GM15510 (cell line): ENCODE results near the gene TMEM184A.

ENCODE experiments used
- POLR2A ChIP-seq: IDR thresholded peaks from 3 replicates; pipeline ENCODE4 v1.6.1; 2011; ENCODE audit warnings: borderline replicate concordance; ENCODE audit not compliant: insufficient read length; ENCODE audit errors: extremely low read depth

TMEM184A gene

GRCh38 chr7:1503390-1503789 lies 52.6 kb downstream of the TMEM184A start:
- TF ChIP-seq POLR2A = no peak

GRCh38 chr7:1502845-1503244 lies 53.2 kb downstream of the TMEM184A start:
- no peak for TF ChIP-seq POLR2A

DNA sequence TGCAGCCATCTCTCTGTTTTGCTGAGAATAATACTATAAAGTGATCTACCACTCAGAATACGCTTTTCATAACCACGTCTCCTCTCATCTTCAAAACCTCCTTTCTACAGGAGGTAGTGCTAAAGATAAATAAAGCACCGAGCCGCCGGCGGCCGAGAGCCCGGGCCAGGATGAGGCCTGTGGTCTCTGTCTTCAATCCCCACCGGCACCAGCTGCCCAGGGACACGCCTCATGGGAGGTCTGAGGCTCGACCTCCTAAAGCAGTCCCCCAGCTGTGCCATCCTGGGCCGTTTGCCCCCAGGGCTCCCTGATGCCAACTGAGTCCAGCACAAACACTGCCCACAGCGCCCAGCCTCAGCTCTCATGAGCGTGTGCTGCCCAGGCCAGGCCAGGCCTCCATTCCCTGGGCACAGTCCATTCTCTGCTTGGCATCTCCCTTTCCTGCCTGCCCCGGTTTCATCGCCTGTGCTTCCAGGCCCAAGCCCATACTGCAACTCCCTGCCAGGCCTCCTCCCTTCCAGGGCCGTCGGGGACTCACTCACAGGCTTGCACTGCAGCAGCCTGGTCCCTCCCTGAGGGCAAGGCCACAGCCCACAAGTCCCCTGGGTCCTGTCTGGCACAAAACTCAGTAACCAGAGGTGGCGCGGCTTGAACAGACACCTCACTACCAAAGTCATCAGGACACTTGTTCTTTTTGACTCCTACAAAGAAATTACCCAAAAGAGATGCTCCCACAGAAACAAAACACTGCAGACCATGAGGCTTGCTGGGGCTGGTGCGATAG lies 54.3 kb downstream of the TMEM184A start:
- TF ChIP-seq POLR2A = no peak

- no peak for TF ChIP-seq POLR2A
Measured at GRCh38 chr7:1500064-1500807, 55.8 kb downstream of the TMEM184A start.

GRCh38 chr7:1499367-1500029 lies 56.5 kb downstream of the TMEM184A start:
- TF ChIP-seq POLR2A = no peak

DNA sequence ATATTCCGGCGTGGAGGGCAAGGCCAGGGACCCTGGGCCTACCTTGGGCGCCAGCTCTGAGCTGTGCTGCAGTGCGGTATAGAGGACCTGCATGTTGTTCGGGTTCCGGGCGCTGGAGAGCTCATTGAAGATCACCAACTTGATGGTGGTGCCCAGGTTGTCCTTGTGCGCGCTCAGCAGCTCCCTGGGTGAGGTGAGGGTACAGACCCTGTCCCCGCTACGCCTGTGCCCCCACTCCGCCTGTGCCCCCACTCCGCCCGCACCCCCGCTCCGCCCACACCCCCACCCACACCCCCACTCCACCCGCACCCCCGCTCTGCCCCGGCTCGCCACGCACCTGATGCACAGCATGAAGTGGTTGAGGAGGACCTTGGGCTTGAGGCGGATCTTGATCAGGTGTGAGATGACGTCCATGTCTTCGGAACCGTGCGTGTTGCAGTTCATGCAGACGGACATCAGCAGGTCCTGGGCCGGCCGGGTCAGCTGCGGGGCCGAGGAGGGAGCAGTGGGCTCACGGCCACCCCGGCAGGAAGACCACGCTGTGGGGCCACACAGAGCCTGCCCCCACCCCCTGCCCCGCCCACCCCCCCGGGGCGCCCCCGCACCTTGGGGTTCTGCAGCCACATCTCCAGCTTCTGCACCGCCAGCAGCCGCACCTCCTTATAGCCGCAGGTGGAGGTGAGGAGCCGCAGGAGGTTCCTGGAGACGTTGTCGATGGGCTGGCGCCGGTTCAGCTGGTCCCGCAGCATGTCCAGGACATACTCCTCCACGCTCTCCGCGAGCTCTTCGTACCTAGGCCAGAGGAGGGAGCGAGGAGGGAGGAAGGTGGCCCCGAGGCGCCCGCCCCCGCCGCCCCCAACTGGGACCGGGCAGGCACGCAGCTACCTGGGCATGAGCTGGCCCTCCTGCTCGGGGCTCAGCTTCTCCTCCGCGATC lies 57.4 kb downstream of the TMEM184A start:
- TF ChIP-seq POLR2A = no peak

DNA sequence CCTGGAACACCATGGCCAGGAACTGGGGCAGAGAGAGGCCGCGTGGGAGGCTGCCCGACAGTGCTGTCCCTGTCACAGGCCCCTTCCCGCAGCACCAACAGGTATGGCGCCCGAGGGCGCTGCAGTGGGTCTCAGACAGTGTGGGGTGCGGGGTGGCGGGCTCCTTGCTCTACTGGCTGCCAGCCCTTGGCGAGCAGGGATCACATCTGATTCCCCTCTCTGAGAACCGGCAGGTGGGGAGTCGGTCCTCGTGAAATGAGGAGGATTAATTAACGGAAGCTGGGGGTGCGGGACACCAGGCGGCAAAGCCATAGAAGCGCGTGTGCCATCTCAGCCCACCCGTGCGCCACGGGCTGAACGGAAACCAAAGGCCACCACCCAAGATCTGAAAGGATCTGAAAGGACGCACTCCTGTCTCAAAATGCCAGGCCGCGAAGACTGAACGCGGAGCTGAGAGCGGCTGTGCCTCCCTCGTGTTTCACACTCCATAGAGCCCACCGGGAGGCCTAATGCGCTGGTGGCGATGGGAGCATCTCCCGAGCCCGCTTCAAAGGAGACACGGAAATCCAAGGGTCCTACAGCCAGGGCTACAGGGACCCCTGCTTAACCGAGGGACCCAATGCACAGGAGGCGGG lies 58.6 kb downstream of the TMEM184A start:
- no peak for TF ChIP-seq POLR2A

GRCh38 chr7:1496531-1497292 lies 59.3 kb downstream of the TMEM184A start:
- TF ChIP-seq POLR2A = no peak

DNA sequence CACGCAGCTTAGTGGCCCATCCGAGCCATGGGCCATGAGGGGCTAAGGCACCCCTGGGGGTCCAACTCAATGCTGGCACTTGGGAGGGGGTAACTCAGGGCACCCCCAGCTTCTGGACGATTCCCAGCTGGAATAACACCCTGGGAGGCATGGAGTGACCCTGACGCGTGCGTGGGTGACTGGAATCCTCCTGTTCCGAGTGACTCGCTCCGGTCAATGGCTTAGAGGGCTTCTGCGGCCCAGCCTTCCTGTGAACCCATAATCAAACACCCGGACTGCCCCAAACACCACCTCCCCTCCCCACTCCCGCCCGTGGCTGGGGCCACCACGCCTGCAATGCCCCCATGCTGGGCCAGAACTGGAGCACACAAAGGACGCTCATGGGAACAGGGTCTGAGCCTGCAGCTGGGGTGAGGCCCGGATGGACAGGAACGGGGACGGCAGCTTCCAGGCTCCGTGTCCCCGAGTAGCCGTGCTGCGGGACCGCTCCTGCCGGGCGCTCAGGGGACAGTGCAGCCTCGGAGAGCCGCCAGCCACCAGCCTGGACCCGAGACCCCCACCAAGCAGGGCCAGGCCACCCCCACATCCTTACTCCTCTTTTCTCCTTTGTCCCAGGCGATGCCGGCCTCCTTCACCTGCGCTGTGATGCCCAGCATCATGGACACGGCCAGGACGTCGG lies 60.3 kb downstream of the TMEM184A start:
- TF ChIP-seq POLR2A = no peak

GRCh38 chr7:1494866-1495563 lies 61.0 kb downstream of the TMEM184A start:
- no peak for TF ChIP-seq POLR2A

- peak; percentile 11 for TF ChIP-seq POLR2A
Measured at GRCh38 chr7:1494447-1494846, 61.6 kb downstream of the TMEM184A start.

- TF ChIP-seq POLR2A = no peak
Measured at GRCh38 chr7:1493571-1493970, 62.4 kb downstream of the TMEM184A start.
